ENCODE data around the gene PIP4K2C.
"Not testable (repeated sequence)": the region's sequence is repeated elsewhere in the genome, so short reads cannot be mapped to it uniquely, and the experiment has no call there.

Gene PIP4K2C

GRCh38 chr12:57616383-57617101 is 25.6 kb downstream of the PIP4K2C start:
- peaks cover 17% of the 10 kb centered on the region for H3K27me3 ChIP-seq (ENCODE audit: control insufficient read depth, insufficient read depth, low read length)
- H3K4me3 ChIP-seq (ENCODE audit: low read length): no peak overlapping the region
- H3K36me3 ChIP-seq (ENCODE audit: control insufficient read depth, insufficient read depth, low read length): peaks cover 11% of the 10 kb centered on the region
- H3K27ac ChIP-seq (ENCODE audit: low read depth, low read length): no peak overlapping the region
- peaks cover 18% of the 10 kb centered on the region for H3K4me1 ChIP-seq (ENCODE audit: control insufficient read depth, insufficient read depth, low read length)
- H3K9ac ChIP-seq (ENCODE audit: low read length): no peak overlapping the region

- Histone ChIP-seq H3K9ac (ENCODE audit: low read length) (no peak overlapping the region), H3K4me1 (ENCODE audit: control insufficient read depth, insufficient read depth, low read length) (peaks cover 9% of the 10 kb centered on the region), H3K4me3 (ENCODE audit: low read length) (no peak overlapping the region), H3K27ac (ENCODE audit: low read depth, low read length) (no peak overlapping the region), H3K27me3 (ENCODE audit: control insufficient read depth, insufficient read depth, low read length) (peaks cover 24% of the 10 kb centered on the region), H3K36me3 (ENCODE audit: control insufficient read depth, insufficient read depth, low read length) (peaks cover 11% of the 10 kb centered on the region)
Observed at GRCh38 chr12:57617942-57618341, 26.9 kb downstream of the PIP4K2C start.

GRCh38 chr12:57618431-57618830 is 27.4 kb downstream of the PIP4K2C start:
- Histone ChIP-seq H3K36me3 (ENCODE audit: control insufficient read depth, insufficient read depth, low read length) (peaks cover 11% of the 10 kb centered on the region), H3K27me3 (ENCODE audit: control insufficient read depth, insufficient read depth, low read length) (peaks cover 24% of the 10 kb centered on the region)
- not testable (repeated sequence) for H3K27ac ChIP-seq (ENCODE audit: low read depth, low read length); H3K4me1 ChIP-seq (ENCODE audit: control insufficient read depth, insufficient read depth, low read length); H3K9ac ChIP-seq (ENCODE audit: low read length); H3K4me3 ChIP-seq (ENCODE audit: low read length)

GRCh38 chr12:57618966-57619433 is 28.0 kb downstream of the PIP4K2C start:
- peaks cover 5% of the 10 kb centered on the region for H3K4me1 ChIP-seq (ENCODE audit: control insufficient read depth, insufficient read depth, low read length)
- peaks cover 23% of the 10 kb centered on the region for H3K27me3 ChIP-seq (ENCODE audit: control insufficient read depth, insufficient read depth, low read length)
- H3K36me3 ChIP-seq (ENCODE audit: control insufficient read depth, insufficient read depth, low read length): peaks cover 8% of the 10 kb centered on the region
- no peak overlapping the region for H3K27ac ChIP-seq (ENCODE audit: low read depth, low read length)
- no peak overlapping the region for H3K9ac ChIP-seq (ENCODE audit: low read length)
- H3K4me3 ChIP-seq (ENCODE audit: low read length): no peak overlapping the region

GRCh38 chr12:57619434-57620244 is 28.6 kb downstream of the PIP4K2C start:
- no peak overlapping the region for H3K27ac ChIP-seq (ENCODE audit: low read depth, low read length)
- H3K27me3 ChIP-seq (ENCODE audit: control insufficient read depth, insufficient read depth, low read length): peaks cover 26% of the 10 kb centered on the region
- peaks cover 5% of the 10 kb centered on the region for H3K4me1 ChIP-seq (ENCODE audit: control insufficient read depth, insufficient read depth, low read length)
- peaks cover 5% of the 10 kb centered on the region for H3K36me3 ChIP-seq (ENCODE audit: control insufficient read depth, insufficient read depth, low read length)
- no peak overlapping the region for H3K4me3 ChIP-seq (ENCODE audit: low read length)
- no peak overlapping the region for H3K9ac ChIP-seq (ENCODE audit: low read length)

GRCh38 chr12:57620245-57620935 is 29.4 kb downstream of the PIP4K2C start:
- H3K27me3 ChIP-seq (ENCODE audit: control insufficient read depth, insufficient read depth, low read length): peaks cover 32% of the 10 kb centered on the region
- H3K4me3 ChIP-seq (ENCODE audit: low read length): no peak overlapping the region
- no peak overlapping the region for H3K27ac ChIP-seq (ENCODE audit: low read depth, low read length)
- H3K9ac ChIP-seq (ENCODE audit: low read length): no peak overlapping the region
- H3K4me1 ChIP-seq (ENCODE audit: control insufficient read depth, insufficient read depth, low read length): peaks cover 5% of the 10 kb centered on the region
- H3K36me3 ChIP-seq (ENCODE audit: control insufficient read depth, insufficient read depth, low read length): peaks cover 5% of the 10 kb centered on the region

GRCh38 chr12:57620936-57621496 is 30.0 kb downstream of the PIP4K2C start:
- H3K36me3 ChIP-seq (ENCODE audit: control insufficient read depth, insufficient read depth, low read length): peaks cover under 1% of the 10 kb centered on the region
- H3K9ac ChIP-seq (ENCODE audit: low read length): no peak overlapping the region
- peak overlapping the region; percentile 63 for H3K4me3 ChIP-seq (ENCODE audit: low read length)
- H3K4me1 ChIP-seq (ENCODE audit: control insufficient read depth, insufficient read depth, low read length): peaks cover 5% of the 10 kb centered on the region
- H3K27me3 ChIP-seq (ENCODE audit: control insufficient read depth, insufficient read depth, low read length): peaks cover 33% of the 10 kb centered on the region
- no peak overlapping the region for H3K27ac ChIP-seq (ENCODE audit: low read depth, low read length)

GRCh38 chr12:57621497-57622292 is 30.7 kb downstream of the PIP4K2C start:
- H3K9ac ChIP-seq (ENCODE audit: low read length): no peak overlapping the region
- peaks cover 5% of the 10 kb centered on the region for H3K4me1 ChIP-seq (ENCODE audit: control insufficient read depth, insufficient read depth, low read length)
- no peak overlapping the region for H3K27ac ChIP-seq (ENCODE audit: low read depth, low read length)
- no peaks in the 10 kb centered on the region for H3K36me3 ChIP-seq (ENCODE audit: control insufficient read depth, insufficient read depth, low read length)
- peaks cover 36% of the 10 kb centered on the region for H3K27me3 ChIP-seq (ENCODE audit: control insufficient read depth, insufficient read depth, low read length)
- H3K4me3 ChIP-seq (ENCODE audit: low read length): peak overlapping the region; percentile 63

GRCh38 chr12:57622293-57623245 is 31.6 kb downstream of the PIP4K2C start:
- H3K27me3 ChIP-seq (ENCODE audit: control insufficient read depth, insufficient read depth, low read length): peaks cover 37% of the 10 kb centered on the region
- H3K27ac ChIP-seq (ENCODE audit: low read depth, low read length): no peak overlapping the region
- H3K4me1 ChIP-seq (ENCODE audit: control insufficient read depth, insufficient read depth, low read length): peaks cover 5% of the 10 kb centered on the region
- H3K36me3 ChIP-seq (ENCODE audit: control insufficient read depth, insufficient read depth, low read length): no peaks in the 10 kb centered on the region
- no peak overlapping the region for H3K4me3 ChIP-seq (ENCODE audit: low read length)
- H3K9ac ChIP-seq (ENCODE audit: low read length): no peak overlapping the region

- Histone ChIP-seq H3K27me3 (ENCODE audit: control insufficient read depth, insufficient read depth, low read length) (peaks cover 35% of the 10 kb centered on the region), H3K27ac (ENCODE audit: low read depth, low read length) (no peak overlapping the region)
Observed at GRCh38 chr12:57623385-57623784, 32.4 kb downstream of the PIP4K2C start.

More at GRCh38 chr12:57623385-57623784, 32.4 kb downstream of the PIP4K2C start:
- H3K9ac ChIP-seq (ENCODE audit: low read length): no peak overlapping the region
- no peaks in the 10 kb centered on the region for H3K36me3 ChIP-seq (ENCODE audit: control insufficient read depth, insufficient read depth, low read length)
- peaks cover 5% of the 10 kb centered on the region for H3K4me1 ChIP-seq (ENCODE audit: control insufficient read depth, insufficient read depth, low read length)
- H3K4me3 ChIP-seq (ENCODE audit: low read length): no peak overlapping the region
